GM12878 (cell line): ENCODE measurements around the gene ASIP. TPM values are rescaled to one million over a fixed set of nuclear protein-coding genes. Genes with fewer than 3 reads are reported as not detected.
"Not testable (repeated sequence)": the region's sequence is repeated elsewhere in the genome, so short reads cannot be mapped to it uniquely, and the experiment has no call there.

Source experiments
- ATAC-seq: fragments of 200-7000 bp; cut with Tn5 transposase; 3 replicates; pipeline ENCODE4 v1.9.1; 2020; ENCODE audit warnings: mild to moderate bottlenecking, moderate library complexity
- BruUV-seq: library from RNA; stranded (reverse); fragments of 400-500 nt; replicated peaks from 2 replicates; lab custom pipeline; 2021; lab: Mats Ljungman, UMichigan
- CTCF ChIA-PET: fragments of 300-600 bp; sonication (Branson Sonifier 250); formaldehyde crosslinking; extraction: SDS; loops from one replicate; lab custom pipeline; 2021; ENCODE audit warnings: inconsistent platforms; lab: Yijun Ruan, JAX
- POLR2A ChIA-PET: fragments of 350-600 bp; formaldehyde crosslinking; extraction: SDS; loops from one replicate; lab custom pipeline; 2021; ENCODE audit warnings: inconsistent platforms; lab: Charles Lee
- RAD21 ChIA-PET: fragments of 300-600 bp; sonication (Branson Sonifier 250); formaldehyde crosslinking; loops from one replicate; lab custom pipeline; 2023; ENCODE audit warnings: antibody characterized with exemption; ENCODE audit not compliant: unreplicated experiment; lab: Charles Lee
- SMC1A ChIA-PET: fragments of 300-600 bp; sonication (Branson Sonifier 250); formaldehyde crosslinking; loops from one replicate; lab custom pipeline; 2023; ENCODE audit not compliant: unreplicated experiment, uncharacterized antibody; lab: Charles Lee
- DNase-seq: peaks from one replicate; pipeline ENCODE4 v3.0.0-alpha.2; 2011; ENCODE audit warnings: low read depth, low spot score
- FAIRE-seq: peaks from 3 replicates; lab custom pipeline; 2011; peaks lifted over from hg19 to GRCh38; lab: Jason Lieb, UNC
- H2AFZ ChIP-seq: 2 replicates; pipeline ENCODE4 v1.6.0; 2011; ENCODE audit warnings: low read depth, low read length, control low read depth; ENCODE audit not compliant: control insufficient read depth
- H3K27ac ChIP-seq: 2 replicates; pipeline ENCODE4 v1.5.1; 2011; ENCODE audit warnings: control low read depth; ENCODE audit not compliant: control insufficient read depth, insufficient read depth
- H3K27me3 ChIP-seq, 2 experiments: replicated peaks in 1 of 2; 2 replicates each; pipeline versions ENCODE4 v1.6.0 to v1.6.1; 2011; ENCODE audit warnings: low read length in 1 of 2; ENCODE audit not compliant: control insufficient read depth in 2 of 2, insufficient read depth in 2 of 2
- H3K36me3 ChIP-seq, 2 experiments: 2 replicates each; pipeline ENCODE4 v1.5.1; 2011; ENCODE audit warnings: low read length in 1 of 2; ENCODE audit not compliant: control insufficient read depth in 2 of 2, insufficient read depth in 2 of 2
- H3K4me1 ChIP-seq: 2 replicates; pipeline ENCODE4 v1.6.1; 2011; ENCODE audit warnings: mild to moderate bottlenecking, low read length, moderate library complexity, mixed read lengths; ENCODE audit not compliant: control insufficient read depth, insufficient read depth
- H3K4me2 ChIP-seq: 2 replicates; pipeline ENCODE4 v1.6.0; 2011; ENCODE audit warnings: control low read depth; ENCODE audit not compliant: control insufficient read depth, insufficient read depth
- H3K4me3 ChIP-seq: fragments of 200-600 bp; sonication (generic); 2 replicates; pipeline ENCODE4 v1.5.1; 2016
- H3K79me2 ChIP-seq: 2 replicates; pipeline ENCODE4 v1.6.0; 2011; ENCODE audit warnings: low read length; ENCODE audit not compliant: control insufficient read depth, insufficient read depth
- H3K9ac ChIP-seq: 2 replicates; pipeline ENCODE4 v1.8.0; 2011; ENCODE audit warnings: low read length, control low read depth, mixed read lengths; ENCODE audit not compliant: control insufficient read depth, insufficient read depth
- H3K9me3 ChIP-seq: replicated peaks from 3 replicates; pipeline ENCODE4 v1.5.1; 2011; ENCODE audit warnings: mild to moderate bottlenecking, low read length; ENCODE audit not compliant: control insufficient read depth, insufficient read depth
- H4K20me1 ChIP-seq: 2 replicates; pipeline ENCODE4 v1.6.0; 2011; ENCODE audit not compliant: control insufficient read depth, insufficient read depth
- CBFB ChIP-seq: IDR thresholded peaks from 2 replicates; pipeline ENCODE4 v1.6.1; 2016; ENCODE audit warnings: antibody characterized with exemption, low read depth
- CBX3 ChIP-seq: fragments of 200-600 bp; sonication (generic); IDR thresholded peaks from 2 replicates; pipeline ENCODE4 v1.6.1; 2016; ENCODE audit warnings: low read depth, borderline replicate concordance
- FOXK2 ChIP-seq: fragments of 450-650 bp; IDR thresholded peaks from 2 replicates; pipeline ENCODE4 v1.6.1; 2017; ENCODE audit warnings: mild to moderate bottlenecking, moderate library complexity
- IKZF2 ChIP-seq, 2 experiments: fragments of 450-650 bp; IDR thresholded peaks; 2 replicates each; pipeline ENCODE4 v1.6.1; 2017; ENCODE audit warnings: mild to moderate bottlenecking in 2 of 2, moderate library complexity in 2 of 2
- PML ChIP-seq: IDR thresholded peaks from 2 replicates; pipeline ENCODE4 v1.6.1; 2012; ENCODE audit warnings: low read length, inconsistent platforms
- SPI1 ChIP-seq: IDR thresholded peaks from 2 replicates; pipeline ENCODE4 v1.6.1; 2011; ENCODE audit warnings: low read depth, mild to moderate bottlenecking, low read length, moderate library complexity, borderline replicate concordance; ENCODE audit not compliant: insufficient read depth
- WGBS: methylation state at CpG from one replicate; pipeline ENCODE4 v1.1.6; 2016; ENCODE audit warnings: low lambda C conversion rate; ENCODE audit not compliant: insufficient replicate concordance, insufficient coverage; ENCODE audit errors: missing lambda C conversion rate; 5-methylcytosine and 5-hydroxymethylcytosine counted together
- in situ Hi-C: fragments of 300-500 bp; cut with MboI; formaldehyde crosslinking; loops from 9 replicates; pipeline ENCODE4 v1.14.3; 2018; ENCODE audit warnings: mixed read lengths
- intact Hi-C: fragments of 100-400 bp; cut with micrococcal nuclease; formaldehyde crosslinking; loops from one replicate; pipeline ENCODE4 v1.14.2; 2022; ENCODE audit not compliant: unreplicated experiment
- polyA plus RNA-seq, 11 experiments: library from polyadenylated mRNA; depleted of rRNA in 4 of 11; unstranded in 6 of 11; stranded (reverse) in 5 of 11; fragments of >200 nt; fragmentation: Nextera tagmentation in 4 of 11; fragmentation: Illumina TruSeq in 1 of 11; extraction: Ambion mirVana in 4 of 11; extraction: Trizol in 1 of 11; gene quantifications; 1 replicate in 1 of 11; 2 replicates in 10 of 11; pipeline versions ENCODE4 v1.2.1 to v1.2.3, GENCODE V29; 2011 to 2016; ENCODE audit warnings: inconsistent platforms in 2 of 11, missing spikeins in 2 of 11, low read depth in 1 of 11
- total RNA-seq, 4 experiments: library from RNA; depleted of rRNA in 3 of 4; stranded (reverse); fragments of >200 nt in 3 of 4; fragmentation: Illumina TruSeq in 1 of 4; extraction: Trizol in 1 of 4; gene quantifications; 2 replicates each; pipeline versions ENCODE4 v1.2.1 to v1.2.3, GENCODE V29; 2013 to 2021
- TF ChIP-seq, protein P1 (sequence below): fragments of 450-650 bp; IDR thresholded peaks from 2 replicates; pipeline ENCODE4 v1.6.1; 2017; ENCODE audit warnings: mild to moderate bottlenecking
- TF ChIP-seq, protein P2 (sequence below): IDR thresholded peaks from 2 replicates; pipeline ENCODE4 v1.6.1; 2011; ENCODE audit warnings: borderline replicate concordance, low read depth, mild to moderate bottlenecking, moderate library complexity, low read length; ENCODE audit not compliant: insufficient read depth, poor library complexity, severe bottlenecking
- TF ChIP-seq, protein P3 (sequence below): fragments of 450-650 bp; conservative IDR thresholded peaks from 2 replicates; pipeline ENCODE4 v1.6.1; 2017; ENCODE audit warnings: mild to moderate bottlenecking, moderate library complexity

ASIP gene
- total and polyA plus RNA-seq, 10 of the 15 experiments (the other 5 are each of a cell fraction or from before 2014, with no cell fraction given), result 0.29 TPM; not detected in 9

DNA sequence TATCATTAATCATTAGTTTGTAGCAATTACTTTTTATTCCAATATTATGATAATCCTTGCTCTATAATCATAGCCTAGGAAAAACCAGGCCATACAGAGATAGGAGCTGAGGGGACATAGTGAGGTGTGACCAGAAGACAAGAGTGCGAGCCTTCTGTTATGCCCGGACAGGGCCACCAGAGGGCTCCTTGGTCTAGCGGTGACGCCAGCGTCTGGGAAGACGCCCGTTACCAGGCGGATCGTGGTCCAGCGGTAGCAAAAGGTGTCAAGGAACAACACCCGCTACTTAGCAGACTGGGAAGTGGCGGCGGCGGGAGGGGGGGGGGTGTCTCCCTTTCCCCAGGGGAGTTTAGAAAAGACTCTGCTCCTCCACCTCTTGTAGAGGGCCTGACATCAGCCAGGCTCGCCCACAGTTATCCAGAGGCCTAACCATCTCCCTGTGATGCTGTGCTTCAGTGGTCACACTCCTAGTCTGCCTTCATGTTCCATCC, 57.1 kb downstream of the ASIP start:
- FAIRE-seq, H3K9me3 ChIP-seq, H3K4me2 ChIP-seq, POLR2A ChIA-PET, DNase-seq, ATAC-seq, H4K20me1 ChIP-seq, SMC1A ChIA-PET, H3K27ac ChIP-seq, CTCF ChIA-PET, H2AFZ ChIP-seq, BruUV-seq: not testable (repeated sequence)
- Histone ChIP-seq H3K79me2 (peaks cover 48% of the 10 kb centered on the region), H3K36me3 (peaks cover 4 to 11% of the 10 kb centered on the region in 2 experiments), H3K4me1 (peaks cover 11% of the 10 kb centered on the region)
- 100% methylated on average over 1 of the region's 15 CpGs for WGBS
- TF ChIP-seq, protein P1, sequence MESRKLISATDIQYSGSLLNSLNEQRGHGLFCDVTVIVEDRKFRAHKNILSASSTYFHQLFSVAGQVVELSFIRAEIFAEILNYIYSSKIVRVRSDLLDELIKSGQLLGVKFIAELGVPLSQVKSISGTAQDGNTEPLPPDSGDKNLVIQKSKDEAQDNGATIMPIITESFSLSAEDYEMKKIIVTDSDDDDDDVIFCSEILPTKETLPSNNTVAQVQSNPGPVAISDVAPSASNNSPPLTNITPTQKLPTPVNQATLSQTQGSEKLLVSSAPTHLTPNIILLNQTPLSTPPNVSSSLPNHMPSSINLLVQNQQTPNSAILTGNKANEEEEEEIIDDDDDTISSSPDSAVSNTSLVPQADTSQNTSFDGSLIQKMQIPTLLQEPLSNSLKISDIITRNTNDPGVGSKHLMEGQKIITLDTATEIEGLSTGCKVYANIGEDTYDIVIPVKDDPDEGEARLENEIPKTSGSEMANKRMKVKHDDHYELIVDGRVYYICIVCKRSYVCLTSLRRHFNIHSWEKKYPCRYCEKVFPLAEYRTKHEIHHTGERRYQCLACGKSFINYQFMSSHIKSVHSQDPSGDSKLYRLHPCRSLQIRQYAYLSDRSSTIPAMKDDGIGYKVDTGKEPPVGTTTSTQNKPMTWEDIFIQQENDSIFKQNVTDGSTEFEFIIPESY, result peak; percentile 94
- TF ChIP-seq, all 136 proteins: peak for 1; not testable (repeated sequence) for 135
- in situ Hi-C loops, H3K4me3 ChIP-seq, H3K9ac ChIP-seq, intact Hi-C loops, H3K27me3 ChIP-seq: not testable (repeated sequence)
- RAD21 ChIA-PET, result interaction anchor here (1.8 kb wide), 1 partner anchor 224 kb away, joined by 4 read pairs; no protein-coding TSS in a partner anchor

DNA sequence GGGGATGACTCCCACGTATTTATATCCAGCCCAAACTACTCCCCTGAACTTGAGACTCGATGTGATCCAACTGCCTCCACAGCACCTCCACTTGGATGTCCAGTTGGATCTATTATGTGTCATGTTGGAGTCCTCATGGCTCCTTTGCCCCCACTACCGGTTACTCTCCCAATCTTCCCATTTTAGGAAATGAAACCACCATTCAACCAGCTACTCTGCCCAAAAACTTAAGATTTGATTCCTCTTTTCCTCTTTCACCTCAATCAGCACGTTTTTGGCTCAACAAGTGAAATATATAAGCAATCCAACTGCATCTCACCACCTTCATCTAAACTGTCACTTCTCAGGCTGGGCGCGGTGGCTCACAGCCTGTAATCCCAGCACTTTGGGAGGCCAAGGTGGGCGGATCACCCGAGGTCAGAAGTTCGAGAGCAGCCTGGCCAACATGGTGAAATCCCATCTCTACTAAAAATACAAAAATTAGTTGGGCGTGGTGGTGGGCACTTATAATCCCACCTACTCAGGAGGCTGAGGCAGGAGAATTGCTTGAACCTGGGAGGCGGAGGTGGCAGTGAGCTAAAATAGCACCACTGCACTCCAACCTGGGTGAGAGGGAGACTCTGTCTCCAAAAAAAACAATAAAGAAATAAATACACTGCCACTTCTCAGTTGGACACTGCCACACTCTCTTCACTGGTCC, 58.5 kb downstream of the ASIP start:
- peaks cover 48% of the 10 kb centered on the region for H3K79me2 ChIP-seq
- ChIA-PET RAD21 (interaction anchor here (4.8 kb wide), 1 partner anchor 13 kb away, joined by 21 read pairs; no protein-coding TSS in a partner anchor), SMC1A (interaction anchor here (0.9 to 1.4 kb wide), 3 partner anchors 13 to 470 kb away, joined by 3 to 4 read pairs (median 4); no protein-coding TSS in a partner anchor), CTCF (interaction anchor here (1.3 to 5.8 kb wide), 3 partner anchors 12 to 231 kb away, joined by 3 to 40 read pairs (median 3); no protein-coding TSS in a partner anchor), POLR2A (interaction anchor here (4.7 kb wide), 1 partner anchor 216 kb away, joined by 21 read pairs; the partner anchor contains the start of gene DYNLRB1)
- no peak overlapping the region for H3K9ac ChIP-seq
- BruUV-seq, result no TSS peak
- peak overlapping the region; percentile 0; the same call in 1 of the 2 replicates for H3K27ac ChIP-seq
- no peak overlapping the region for H2AFZ ChIP-seq
- H3K9me3 ChIP-seq, result no peaks in the 10 kb centered on the region
- in situ Hi-C loops (no loop called here), intact Hi-C loops (no loop called here)
- H3K36me3 ChIP-seq, result peaks cover 0 to 7% of the 10 kb centered on the region in 2 experiments; a peak in 2 of 4 replicates
- peak overlapping the region; percentile 95; the same call in 1 of the 2 replicates for H3K4me3 ChIP-seq
- WGBS, result 73% methylated on average over 11 of the region's 11 CpGs
- H4K20me1 ChIP-seq, result no peaks in the 10 kb centered on the region
- ATAC-seq (no peak), FAIRE-seq (no peak), DNase-seq (no peak)
- H3K27me3 ChIP-seq, result no peaks in the 10 kb centered on the region
- H3K4me2 ChIP-seq, result peak overlapping the region; percentile 91
- peaks cover 11% of the 10 kb centered on the region for H3K4me1 ChIP-seq
- TF ChIP-seq, protein P2, sequence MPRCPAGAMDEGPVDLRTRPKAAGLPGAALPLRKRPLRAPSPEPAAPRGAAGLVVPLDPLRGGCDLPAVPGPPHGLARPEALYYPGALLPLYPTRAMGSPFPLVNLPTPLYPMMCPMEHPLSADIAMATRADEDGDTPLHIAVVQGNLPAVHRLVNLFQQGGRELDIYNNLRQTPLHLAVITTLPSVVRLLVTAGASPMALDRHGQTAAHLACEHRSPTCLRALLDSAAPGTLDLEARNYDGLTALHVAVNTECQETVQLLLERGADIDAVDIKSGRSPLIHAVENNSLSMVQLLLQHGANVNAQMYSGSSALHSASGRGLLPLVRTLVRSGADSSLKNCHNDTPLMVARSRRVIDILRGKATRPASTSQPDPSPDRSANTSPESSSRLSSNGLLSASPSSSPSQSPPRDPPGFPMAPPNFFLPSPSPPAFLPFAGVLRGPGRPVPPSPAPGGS, result no peak
- TF ChIP-seq PML (no peak), FOXK2 (no peak), CBX3 (no peak), IKZF2 (IDR thresholded peaks at IDR 0.05) (peak in 1 of 2 experiments; percentile 23; a peak in 1 of 4 replicates), SPI1 (0 out of 2 replicates have a peak, but pooled peaks have one; percentile 27), CBFB (no peak)
- TF ChIP-seq, protein P3, sequence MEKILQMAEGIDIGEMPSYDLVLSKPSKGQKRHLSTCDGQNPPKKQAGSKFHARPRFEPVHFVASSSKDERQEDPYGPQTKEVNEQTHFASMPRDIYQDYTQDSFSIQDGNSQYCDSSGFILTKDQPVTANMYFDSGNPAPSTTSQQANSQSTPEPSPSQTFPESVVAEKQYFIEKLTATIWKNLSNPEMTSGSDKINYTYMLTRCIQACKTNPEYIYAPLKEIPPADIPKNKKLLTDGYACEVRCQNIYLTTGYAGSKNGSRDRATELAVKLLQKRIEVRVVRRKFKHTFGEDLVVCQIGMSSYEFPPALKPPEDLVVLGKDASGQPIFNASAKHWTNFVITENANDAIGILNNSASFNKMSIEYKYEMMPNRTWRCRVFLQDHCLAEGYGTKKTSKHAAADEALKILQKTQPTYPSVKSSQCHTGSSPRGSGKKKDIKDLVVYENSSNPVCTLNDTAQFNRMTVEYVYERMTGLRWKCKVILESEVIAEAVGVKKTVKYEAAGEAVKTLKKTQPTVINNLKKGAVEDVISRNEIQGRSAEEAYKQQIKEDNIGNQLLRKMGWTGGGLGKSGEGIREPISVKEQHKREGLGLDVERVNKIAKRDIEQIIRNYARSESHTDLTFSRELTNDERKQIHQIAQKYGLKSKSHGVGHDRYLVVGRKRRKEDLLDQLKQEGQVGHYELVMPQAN, result no peak
